ENCODE measurements around the gene CNNM1. TPM values are rescaled to one million over a fixed set of nuclear protein-coding genes. Genes with fewer than 3 reads are reported as not detected.

CNNM1 gene
- total RNA-seq: 1.8 TPM

DNA sequence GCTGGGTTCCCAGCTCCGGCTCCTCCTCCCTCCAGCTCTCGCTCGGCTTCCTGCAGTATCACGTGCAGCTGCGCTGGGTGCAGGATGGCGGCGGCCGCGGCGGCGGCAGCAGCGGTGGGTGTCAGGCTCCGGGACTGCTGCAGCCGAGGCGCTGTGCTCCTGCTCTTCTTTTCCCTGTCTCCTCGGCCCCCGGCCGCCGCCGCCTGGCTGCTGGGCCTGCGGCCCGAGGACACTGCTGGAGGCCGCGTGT is at the start of gene CNNM1:
TSS of gene CNNM1 (plus strand) at position 53 of the 250 bp plus-strand sequence. CDS start at position 85, 32 bp downstream.

DNA sequence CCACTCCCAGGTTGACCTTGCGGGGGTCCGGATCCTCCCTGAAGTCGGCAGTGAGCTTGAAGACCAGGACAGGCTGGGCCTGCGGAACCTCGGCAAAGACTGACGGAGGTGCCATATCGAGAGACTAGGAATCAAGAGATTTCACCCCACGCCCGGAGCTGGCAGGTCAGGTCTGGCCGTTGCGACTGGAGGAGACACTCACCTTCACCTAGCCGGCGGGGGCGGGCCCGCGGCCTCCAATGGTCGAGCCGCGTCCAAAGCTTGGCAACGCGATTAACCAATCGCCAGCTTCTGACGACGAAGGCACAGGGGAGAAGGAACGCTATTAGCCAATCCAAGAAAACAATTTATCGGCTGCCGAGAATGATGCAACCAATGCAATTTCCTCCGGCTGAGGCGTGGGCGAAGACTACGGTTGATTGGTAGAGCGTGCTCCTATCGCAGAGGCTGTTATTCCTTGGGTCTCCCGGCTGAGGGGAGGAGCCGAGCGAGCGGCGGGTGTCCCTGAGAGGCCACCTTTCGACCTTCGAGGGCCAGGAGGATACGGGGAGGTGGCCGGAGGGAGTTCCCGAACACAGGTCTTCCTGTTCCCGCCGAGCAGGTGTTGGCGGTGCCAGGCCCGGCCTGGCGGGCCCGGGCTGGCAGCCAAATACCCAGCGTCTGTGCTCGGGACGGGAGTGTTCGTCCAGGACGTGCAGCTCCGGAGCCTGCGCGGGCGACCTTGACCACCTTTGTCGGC is 101.5 kb downstream of the CNNM1 start, which contains the start of gene GOT1:
TSS of gene GOT1 (minus strand) at position 174 of the 739 bp plus-strand sequence. CDS start at position 115, 59 bp downstream.

Other genes starting within 250 kb of the CNNM1 start
- 4.0 TPM for gene HPSE2, start 93.5 kb upstream of the CNNM1 start, total RNA-seq
- gene GOT1, start 101.3 kb downstream of the CNNM1 start, total RNA-seq: 43.4 TPM
- not detected for gene NKX2-3, start 203.6 kb downstream of the CNNM1 start, total RNA-seq

Measured in metanephros (tissue), 1 donor.